ENCODE data around the gene TANGO2. TPM values are rescaled to one million over a fixed set of nuclear protein-coding genes. Genes with fewer than 3 reads are reported as not detected.

Gene TANGO2
- polyA plus RNA-seq, 1 of the 3 experiments (the other 2 are of a cell fraction): 20.7 TPM

DNA sequence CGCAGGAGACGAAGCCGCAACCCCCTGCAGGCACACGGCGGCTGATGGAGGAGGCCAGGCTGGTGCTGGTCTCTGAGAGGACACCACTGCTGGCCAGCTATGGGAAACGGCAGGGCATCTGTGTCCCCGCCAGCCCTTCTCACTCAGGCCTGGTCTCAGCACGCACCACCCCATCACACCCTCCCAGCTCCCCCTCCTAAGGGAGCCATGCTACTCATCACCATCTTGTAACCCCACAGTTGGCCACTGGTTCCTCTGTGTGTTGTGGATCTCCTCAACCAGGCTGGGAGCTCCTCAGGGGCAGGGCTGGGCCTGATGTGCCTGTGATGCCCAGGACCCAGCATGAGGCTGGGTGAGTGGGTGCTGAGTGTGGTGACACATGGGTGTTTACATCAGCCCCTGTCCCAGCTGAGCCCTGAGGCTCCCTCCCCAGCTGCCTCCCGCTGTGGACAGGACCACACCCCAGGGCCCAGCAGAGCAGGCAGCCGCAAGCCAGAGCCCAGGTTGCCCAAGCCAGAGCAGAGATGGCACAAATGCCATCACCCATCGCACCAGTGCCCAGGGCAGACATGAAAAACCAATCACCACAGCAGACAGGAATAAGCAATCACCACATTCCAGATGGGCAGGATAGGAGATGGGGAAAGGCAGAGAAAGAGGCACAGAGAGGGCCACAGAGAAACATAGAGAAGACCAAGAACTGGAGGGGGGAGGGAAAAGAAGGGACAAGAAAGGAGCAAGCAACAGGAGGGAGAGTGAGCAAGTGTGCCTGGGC is 12.5 kb upstream of the TANGO2 start:
- Histone ChIP-seq H3K9ac (no peak overlapping the region), H3K27me3 (ENCODE audit: insufficient read depth) (no peaks in the 10 kb centered on the region), H3F3A (replicated peaks; ENCODE audit: insufficient read depth) (no peaks in the 10 kb centered on the region), H4K20me1 (ENCODE audit: insufficient read depth) (no peaks in the 10 kb centered on the region), H3K36me3 (replicated peaks in 1 of 2; ENCODE audit: control insufficient read depth in 1 of 2, insufficient read depth in 2 of 2, low read length in 1 of 2) (peaks cover 0 to 10% of the 10 kb centered on the region in 2 experiments), H3K79me2 (ENCODE audit: insufficient read depth) (no peaks in the 10 kb centered on the region), H3K9me2 (no peaks in the 10 kb centered on the region), H2AFZ (ENCODE audit: low read depth) (no peak overlapping the region), H3K4me2 (no peak overlapping the region), H3K4me1 (ENCODE audit: control insufficient read depth in 1 of 2, insufficient read depth in 2 of 2, low read depth in 1 of 2, low read length in 1 of 2) (peaks cover 0 to 65% of the 10 kb centered on the region in 2 experiments; a peak in 2 of 4 replicates), H3K9me3 (peaks cover 15% of the 10 kb centered on the region; the same call in 1 of the 2 replicates), H3K4me3 (ENCODE audit: low read depth in 2 of 2, low read length in 1 of 2) (no peak overlapping the region), H3K27ac (ENCODE audit: low read depth in 2 of 2, low read length in 1 of 2) (peak overlapping the region in 1 of 2 experiments; percentile 99; a peak in 2 of 4 replicates)
- TF ChIP-seq NFIC (IDR thresholded peaks at IDR 0.05; ENCODE audit: borderline replicate concordance) (no peak), TAF1 (IDR thresholded peaks at IDR 0.05; ENCODE audit: borderline replicate concordance, low read depth, low read length) (no peak), SIN3A (IDR thresholded peaks at IDR 0.05; ENCODE audit: borderline replicate concordance, low read depth, low read length) (no peak), RCOR1 (IDR thresholded peaks at IDR 0.05; ENCODE audit: low read length) (no peak; the same call in 1 of the 2 replicates), JUND (IDR thresholded peaks at IDR 0.05) (no peak)
- TF ChIP-seq, protein P1, sequence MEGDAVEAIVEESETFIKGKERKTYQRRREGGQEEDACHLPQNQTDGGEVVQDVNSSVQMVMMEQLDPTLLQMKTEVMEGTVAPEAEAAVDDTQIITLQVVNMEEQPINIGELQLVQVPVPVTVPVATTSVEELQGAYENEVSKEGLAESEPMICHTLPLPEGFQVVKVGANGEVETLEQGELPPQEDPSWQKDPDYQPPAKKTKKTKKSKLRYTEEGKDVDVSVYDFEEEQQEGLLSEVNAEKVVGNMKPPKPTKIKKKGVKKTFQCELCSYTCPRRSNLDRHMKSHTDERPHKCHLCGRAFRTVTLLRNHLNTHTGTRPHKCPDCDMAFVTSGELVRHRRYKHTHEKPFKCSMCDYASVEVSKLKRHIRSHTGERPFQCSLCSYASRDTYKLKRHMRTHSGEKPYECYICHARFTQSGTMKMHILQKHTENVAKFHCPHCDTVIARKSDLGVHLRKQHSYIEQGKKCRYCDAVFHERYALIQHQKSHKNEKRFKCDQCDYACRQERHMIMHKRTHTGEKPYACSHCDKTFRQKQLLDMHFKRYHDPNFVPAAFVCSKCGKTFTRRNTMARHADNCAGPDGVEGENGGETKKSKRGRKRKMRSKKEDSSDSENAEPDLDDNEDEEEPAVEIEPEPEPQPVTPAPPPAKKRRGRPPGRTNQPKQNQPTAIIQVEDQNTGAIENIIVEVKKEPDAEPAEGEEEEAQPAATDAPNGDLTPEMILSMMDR (IDR thresholded peaks at IDR 0.05): no peak
- peak; percentile 53 for DNase-seq
- CTCF ChIA-PET: interaction anchor here (1.5 to 8.9 kb wide), 5 partner anchors 11 to 40 kb away, joined by 3 to 501 read pairs (median 70); partner anchors contain the start of gene TANGO2
- POLR2A ChIA-PET: interaction anchor here (1.3 to 2.6 kb wide), 3 partner anchors 10 to 22 kb away, joined by 6 to 10 read pairs (median 9); no protein-coding TSS in a partner anchor
- 92% methylated on average over 6 of the region's 11 CpGs for WGBS (ENCODE audit: low lambda C conversion rate)

DNA sequence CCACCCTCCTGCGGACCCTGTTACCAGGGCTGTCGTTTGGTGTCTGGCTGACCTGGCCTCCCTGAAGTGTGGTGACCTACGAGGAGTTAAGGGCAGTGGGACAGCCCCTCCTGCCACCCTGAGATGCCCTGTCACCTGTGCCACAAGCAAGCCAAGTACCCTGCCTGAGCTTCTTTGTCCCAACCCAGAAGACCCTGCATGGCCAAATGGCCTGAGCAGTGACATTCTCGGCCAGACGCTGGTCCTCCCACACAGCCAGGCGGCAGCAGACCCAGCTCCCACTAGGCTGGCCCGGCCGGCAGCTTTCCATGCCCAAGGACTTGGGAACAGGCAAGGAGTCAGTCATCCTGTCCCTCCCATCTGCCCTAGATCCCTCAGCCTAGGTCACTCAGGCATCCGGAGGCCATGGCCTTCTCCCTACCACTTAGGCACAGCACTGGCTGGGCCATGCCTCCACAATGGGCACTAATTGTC is 11.9 kb upstream of the TANGO2 start:
- CTCF ChIA-PET: interaction anchor here (1.5 to 8.9 kb wide), 5 partner anchors 10 to 41 kb away, joined by 3 to 501 read pairs (median 70); partner anchors contain the start of gene TANGO2
- peak; percentile 53 for DNase-seq

More for the DNA sequence above, 11.9 kb upstream of the TANGO2 start:
- Histone ChIP-seq H3K4me3 (ENCODE audit: low read depth in 2 of 2, low read length in 1 of 2) (no peak overlapping the region), H3K9me2 (no peaks in the 10 kb centered on the region), H3K4me2 (no peak overlapping the region), H4K20me1 (ENCODE audit: insufficient read depth) (no peaks in the 10 kb centered on the region), H3K27ac (ENCODE audit: low read depth in 2 of 2, low read length in 1 of 2) (peak overlapping the region in 1 of 2 experiments; percentile 99; a peak in 3 of 4 replicates), H3K36me3 (replicated peaks in 1 of 2; ENCODE audit: control insufficient read depth in 1 of 2, insufficient read depth in 2 of 2, low read length in 1 of 2) (peaks cover 0 to 10% of the 10 kb centered on the region in 2 experiments), H3K27me3 (ENCODE audit: insufficient read depth) (no peaks in the 10 kb centered on the region), H3K9me3 (peaks cover 8% of the 10 kb centered on the region; the same call in 1 of the 2 replicates), H3K9ac (no peak overlapping the region), H2AFZ (ENCODE audit: low read depth) (no peak overlapping the region), H3K79me2 (ENCODE audit: insufficient read depth) (no peaks in the 10 kb centered on the region), H3F3A (replicated peaks; ENCODE audit: insufficient read depth) (no peaks in the 10 kb centered on the region), H3K4me1 (ENCODE audit: control insufficient read depth in 1 of 2, insufficient read depth in 2 of 2, low read depth in 1 of 2, low read length in 1 of 2) (peaks cover 0 to 67% of the 10 kb centered on the region in 2 experiments; a peak in 2 of 4 replicates)
- whole genome bisulfite sequencing (ENCODE audit: low lambda C conversion rate): 76% methylated on average over 7 of the region's 9 CpGs
- POLR2A ChIA-PET: interaction anchor here (1.3 to 2.6 kb wide), 3 partner anchors 10 to 23 kb away, joined by 6 to 10 read pairs (median 9); no protein-coding TSS in a partner anchor
- no peak for TF ChIP-seq POLR2AphosphoS5 (IDR thresholded peaks at IDR 0.05; ENCODE audit: low read depth, low read length)
- TF ChIP-seq, protein P2, sequence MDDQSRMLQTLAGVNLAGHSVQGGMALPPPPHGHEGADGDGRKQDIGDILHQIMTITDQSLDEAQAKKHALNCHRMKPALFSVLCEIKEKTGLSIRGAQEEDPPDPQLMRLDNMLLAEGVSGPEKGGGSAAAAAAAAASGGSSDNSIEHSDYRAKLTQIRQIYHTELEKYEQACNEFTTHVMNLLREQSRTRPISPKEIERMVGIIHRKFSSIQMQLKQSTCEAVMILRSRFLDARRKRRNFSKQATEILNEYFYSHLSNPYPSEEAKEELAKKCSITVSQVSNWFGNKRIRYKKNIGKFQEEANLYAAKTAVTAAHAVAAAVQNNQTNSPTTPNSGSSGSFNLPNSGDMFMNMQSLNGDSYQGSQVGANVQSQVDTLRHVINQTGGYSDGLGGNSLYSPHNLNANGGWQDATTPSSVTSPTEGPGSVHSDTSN (IDR thresholded peaks at IDR 0.05): no peak
- TF ChIP-seq, protein P3, sequence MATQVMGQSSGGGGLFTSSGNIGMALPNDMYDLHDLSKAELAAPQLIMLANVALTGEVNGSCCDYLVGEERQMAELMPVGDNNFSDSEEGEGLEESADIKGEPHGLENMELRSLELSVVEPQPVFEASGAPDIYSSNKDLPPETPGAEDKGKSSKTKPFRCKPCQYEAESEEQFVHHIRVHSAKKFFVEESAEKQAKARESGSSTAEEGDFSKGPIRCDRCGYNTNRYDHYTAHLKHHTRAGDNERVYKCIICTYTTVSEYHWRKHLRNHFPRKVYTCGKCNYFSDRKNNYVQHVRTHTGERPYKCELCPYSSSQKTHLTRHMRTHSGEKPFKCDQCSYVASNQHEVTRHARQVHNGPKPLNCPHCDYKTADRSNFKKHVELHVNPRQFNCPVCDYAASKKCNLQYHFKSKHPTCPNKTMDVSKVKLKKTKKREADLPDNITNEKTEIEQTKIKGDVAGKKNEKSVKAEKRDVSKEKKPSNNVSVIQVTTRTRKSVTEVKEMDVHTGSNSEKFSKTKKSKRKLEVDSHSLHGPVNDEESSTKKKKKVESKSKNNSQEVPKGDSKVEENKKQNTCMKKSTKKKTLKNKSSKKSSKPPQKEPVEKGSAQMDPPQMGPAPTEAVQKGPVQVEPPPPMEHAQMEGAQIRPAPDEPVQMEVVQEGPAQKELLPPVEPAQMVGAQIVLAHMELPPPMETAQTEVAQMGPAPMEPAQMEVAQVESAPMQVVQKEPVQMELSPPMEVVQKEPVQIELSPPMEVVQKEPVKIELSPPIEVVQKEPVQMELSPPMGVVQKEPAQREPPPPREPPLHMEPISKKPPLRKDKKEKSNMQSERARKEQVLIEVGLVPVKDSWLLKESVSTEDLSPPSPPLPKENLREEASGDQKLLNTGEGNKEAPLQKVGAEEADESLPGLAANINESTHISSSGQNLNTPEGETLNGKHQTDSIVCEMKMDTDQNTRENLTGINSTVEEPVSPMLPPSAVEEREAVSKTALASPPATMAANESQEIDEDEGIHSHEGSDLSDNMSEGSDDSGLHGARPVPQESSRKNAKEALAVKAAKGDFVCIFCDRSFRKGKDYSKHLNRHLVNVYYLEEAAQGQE (IDR thresholded peaks at IDR 0.05; ENCODE audit: low read depth, low read length): no peak
- TF ChIP-seq RAD21 (IDR thresholded peaks at IDR 0.05; ENCODE audit: low read length): no peak
- TF ChIP-seq TEAD4 (IDR thresholded peaks at IDR 0.05; ENCODE audit: borderline replicate concordance, insufficient read depth): no peak
- TF ChIP-seq MXI1 (IDR thresholded peaks at IDR 0.05; ENCODE audit: low read depth, low read length): no peak
- TF ChIP-seq SMC3 (IDR thresholded peaks at IDR 0.05; ENCODE audit: low read depth, low read length): no peak
- no peak for TF ChIP-seq MEF2A (IDR thresholded peaks at IDR 0.05; ENCODE audit: borderline replicate concordance, low read depth)
